VCaP (cell line): ENCODE results near the gene IQCC.

Experiments
- H3K27ac ChIP-seq: fragments of 450-650 bp; 2 replicates; pipeline ENCODE4 v1.5.1; 2017
- TF ChIP-seq, protein P1 (sequence below): fragments of 450-650 bp; conservative IDR thresholded peaks from 2 replicates; pipeline ENCODE4 v1.5.1; 2017; ENCODE audit warnings: mild to moderate bottlenecking, moderate library complexity

IQCC gene

DNA sequence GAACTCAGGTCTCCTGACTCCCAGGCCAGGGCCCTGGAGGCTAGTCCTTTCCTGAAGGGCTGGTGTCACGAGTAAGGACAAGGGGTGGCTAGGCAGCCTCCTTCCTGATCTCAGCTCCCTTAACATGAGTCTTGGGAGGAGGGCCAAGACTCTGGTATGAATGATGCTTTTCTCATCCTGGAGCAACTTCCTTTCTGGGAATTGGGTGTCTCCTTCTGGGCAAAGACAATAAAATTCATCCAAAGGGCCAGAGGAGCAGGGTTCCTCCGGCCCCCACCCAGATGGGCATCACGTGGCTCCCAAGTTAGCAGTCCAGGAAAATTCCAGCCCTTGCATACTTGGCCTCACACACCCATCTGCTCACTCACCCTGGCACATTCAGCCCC, 41.4 kb downstream of the IQCC start, which contains the start of gene FAM167B:
TSS of gene FAM167B (plus strand) at position 335 of the 386 bp plus-strand sequence. CDS start 200 bp downstream, outside the sequence.
- no peak within 1 kb of the TSS for H3K27ac ChIP-seq
- TF ChIP-seq, protein P1, sequence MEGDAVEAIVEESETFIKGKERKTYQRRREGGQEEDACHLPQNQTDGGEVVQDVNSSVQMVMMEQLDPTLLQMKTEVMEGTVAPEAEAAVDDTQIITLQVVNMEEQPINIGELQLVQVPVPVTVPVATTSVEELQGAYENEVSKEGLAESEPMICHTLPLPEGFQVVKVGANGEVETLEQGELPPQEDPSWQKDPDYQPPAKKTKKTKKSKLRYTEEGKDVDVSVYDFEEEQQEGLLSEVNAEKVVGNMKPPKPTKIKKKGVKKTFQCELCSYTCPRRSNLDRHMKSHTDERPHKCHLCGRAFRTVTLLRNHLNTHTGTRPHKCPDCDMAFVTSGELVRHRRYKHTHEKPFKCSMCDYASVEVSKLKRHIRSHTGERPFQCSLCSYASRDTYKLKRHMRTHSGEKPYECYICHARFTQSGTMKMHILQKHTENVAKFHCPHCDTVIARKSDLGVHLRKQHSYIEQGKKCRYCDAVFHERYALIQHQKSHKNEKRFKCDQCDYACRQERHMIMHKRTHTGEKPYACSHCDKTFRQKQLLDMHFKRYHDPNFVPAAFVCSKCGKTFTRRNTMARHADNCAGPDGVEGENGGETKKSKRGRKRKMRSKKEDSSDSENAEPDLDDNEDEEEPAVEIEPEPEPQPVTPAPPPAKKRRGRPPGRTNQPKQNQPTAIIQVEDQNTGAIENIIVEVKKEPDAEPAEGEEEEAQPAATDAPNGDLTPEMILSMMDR: no peak

GRCh38 chr1:32247452-32247851, 42.0 kb downstream of the IQCC start:
- no peak overlapping the region for H3K27ac ChIP-seq
- TF ChIP-seq, protein P1: no peak

DNA sequence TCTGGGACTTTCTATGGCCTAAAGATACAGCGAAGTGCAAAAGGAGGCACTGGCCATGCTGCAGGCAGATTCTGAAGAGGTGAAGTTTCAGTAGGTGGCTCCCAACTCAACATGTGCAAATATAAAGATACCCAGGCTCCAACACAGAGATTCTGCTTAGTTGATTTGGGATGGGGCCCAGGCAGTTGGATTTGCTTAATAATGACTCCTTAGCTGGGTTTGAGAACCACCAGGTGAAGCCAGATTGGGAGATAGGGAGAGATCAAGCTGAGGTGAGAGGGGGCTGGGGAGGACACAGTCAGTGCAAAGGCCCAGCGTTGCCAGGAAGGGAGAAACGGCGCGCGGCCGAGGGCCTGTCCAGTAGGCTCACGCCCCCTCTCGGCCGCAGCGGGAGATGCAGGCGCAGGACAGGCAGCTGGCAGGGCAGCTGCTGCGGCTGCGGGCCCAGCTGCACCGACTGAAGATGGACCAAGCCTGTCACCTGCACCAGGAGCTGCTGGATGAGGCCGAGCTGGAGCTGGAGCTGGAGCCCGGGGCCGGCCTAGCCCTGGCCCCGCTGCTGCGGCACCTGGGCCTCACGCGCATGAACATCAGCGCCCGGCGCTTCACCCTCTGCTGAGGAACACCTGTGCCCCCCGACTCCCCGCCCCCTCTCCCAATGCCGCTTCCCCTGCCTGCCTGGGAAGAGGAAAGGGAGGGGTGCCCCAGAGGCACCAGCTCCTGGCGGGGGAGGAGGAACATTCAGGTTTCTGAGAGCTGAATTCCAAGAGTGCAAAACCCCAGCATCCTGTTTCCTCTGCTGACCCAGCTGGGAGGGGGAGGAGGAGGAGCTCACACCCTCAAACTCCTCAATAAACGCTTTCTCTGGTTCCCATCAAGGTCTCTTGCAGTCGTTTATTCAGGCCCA, 42.8 kb downstream of the IQCC start:
- TF ChIP-seq, protein P1: peak; percentile 23; the same call in 1 of the 2 replicates
- no peak overlapping the region for H3K27ac ChIP-seq

- no peak overlapping the region for H3K27ac ChIP-seq
- TF ChIP-seq, protein P1: no peak
These were observed 44.5 kb downstream of the IQCC start for GRCh38 chr1:32249831-32250525.

DNA sequence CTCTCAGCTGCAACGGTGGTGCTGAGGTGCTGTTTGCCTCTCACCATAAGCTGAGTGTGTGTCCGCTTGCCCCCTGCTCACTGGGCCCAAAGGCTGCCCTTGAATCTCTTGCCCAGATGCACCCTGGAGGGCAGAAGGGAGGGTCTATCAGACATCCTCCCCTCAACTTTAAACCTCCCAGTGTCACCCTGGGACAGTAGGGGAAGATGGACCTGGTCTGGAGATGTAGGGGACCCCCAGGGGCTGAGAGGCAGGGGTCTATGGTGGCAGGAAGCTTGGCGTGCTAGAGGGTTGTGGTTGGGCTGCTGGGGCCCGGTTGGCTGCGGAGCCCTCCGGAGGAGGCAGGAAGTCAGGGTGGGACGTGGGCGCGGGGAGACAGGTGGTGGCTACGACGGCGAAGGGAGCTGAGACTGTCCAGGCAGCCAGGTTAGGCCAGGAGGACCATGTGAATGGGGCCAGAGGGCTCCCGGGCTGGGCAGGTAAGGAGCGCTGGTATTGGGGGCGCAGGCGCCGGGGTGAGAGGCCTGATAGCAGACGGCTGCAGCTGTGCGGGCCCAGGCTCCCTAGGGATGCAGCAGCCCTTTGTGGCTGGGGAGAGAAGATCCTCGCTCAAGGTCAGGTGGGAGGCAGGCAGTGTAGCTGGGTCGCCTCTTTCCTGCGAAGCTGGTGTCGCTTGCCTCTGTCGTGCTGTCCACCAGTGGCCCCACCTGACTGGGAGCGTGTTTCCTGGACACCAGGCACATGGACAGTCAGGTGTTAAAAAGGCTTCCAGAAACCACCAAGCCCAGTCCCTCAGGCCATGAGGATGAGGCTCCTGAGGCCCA, 45.6 kb downstream of the IQCC start, which contains the start of gene LCK:
TSS of gene LCK (plus strand) at position 373 of the 824 bp plus-strand sequence. CDS start 23,065 bp downstream, outside the sequence.
- TF ChIP-seq, protein P1: no peak
- H3K27ac ChIP-seq: no peak within 1 kb of the TSS

GRCh38 chr1:32255072-32256071, 49.9 kb downstream of the IQCC start:
- TF ChIP-seq, protein P1: no peak
- H3K27ac ChIP-seq: no peak overlapping the region
